Sciatic nerve (tissue), 2 donors: ENCODE measurements around the gene CD58. TPM values are rescaled to one million over a fixed set of nuclear protein-coding genes. Genes with fewer than 3 reads are reported as not detected.
A peak's percentile ranks its signal among the peaks of the same experiment; 100 is the strongest.
"Not testable (repeated sequence)": the region's sequence is repeated elsewhere in the genome, so short reads cannot be mapped to it uniquely, and the experiment has no call there.

Experiments used
- ATAC-seq: fragments of 200-7000 bp; cut with Tn5 transposase; one replicate; pipeline ENCODE4 v1.9.1; 2020; ENCODE audit warnings: mild to moderate bottlenecking, moderate library complexity
- DNase-seq: peaks from one replicate; pipeline ENCODE4 v3.0.0-alpha.2; 2020; ENCODE audit warnings: low spot score
- intact Hi-C: fragments of 100-400 bp; cut with DNase I; formaldehyde crosslinking; loops from one replicate; pipeline ENCODE4 v1.14.2; 2022
- total RNA-seq: library from RNA; stranded (reverse); fragmentation: NEBNext Ultra II Directional; extraction: Animal tissue kit (Norgen Biotek cat#: 25700); gene quantifications from one replicate; pipeline ENCODE4 v1.2.1, GENCODE V29; 2021
- donor health status: DM: no; HTN: no; CAD: no.
- donor health status: DM: no; HTN: no; CAD: no.

The CD58 gene
- total RNA-seq, result 21.3 TPM

- intact Hi-C loops, result no loop called here
- ATAC-seq, result peak; percentile 95
- peak; percentile 94 for DNase-seq
These were observed at the start of gene CD58 for GRCh38 chr1:116570358-116571214. Gene CD58, minus strand, starts transcription at chr1:116571026. Its CDS starts 54 bp downstream, at chr1:116570972.

GRCh38 chr1:116620392-116620791, 49.6 kb upstream of the CD58 start:
- ATAC-seq, DNase-seq, intact Hi-C loops: not testable (repeated sequence)

GRCh38 chr1:116619106-116619505, 48.3 kb upstream of the CD58 start:
- intact Hi-C loops, ATAC-seq, DNase-seq: not testable (repeated sequence)

- ATAC-seq, DNase-seq, intact Hi-C loops: not testable (repeated sequence)
These were observed 47.0 kb upstream of the CD58 start for GRCh38 chr1:116617808-116618207.

GRCh38 chr1:116613825-116614224, 43.0 kb upstream of the CD58 start:
- intact Hi-C loops, ATAC-seq, DNase-seq: not testable (repeated sequence)

GRCh38 chr1:116609801-116610371, 39.1 kb upstream of the CD58 start:
- DNase-seq, intact Hi-C loops, ATAC-seq: not testable (repeated sequence)

GRCh38 chr1:116608841-116609240, 38.0 kb upstream of the CD58 start:
- intact Hi-C loops, ATAC-seq, DNase-seq: not testable (repeated sequence)

- intact Hi-C loops, ATAC-seq, DNase-seq: not testable (repeated sequence)
These were observed 37.3 kb upstream of the CD58 start for GRCh38 chr1:116608151-116608550.

- DNase-seq, intact Hi-C loops, ATAC-seq: not testable (repeated sequence)
These were observed 36.6 kb upstream of the CD58 start for GRCh38 chr1:116607463-116607862.

- intact Hi-C loops, DNase-seq, ATAC-seq: not testable (repeated sequence)
These were observed 35.2 kb upstream of the CD58 start for GRCh38 chr1:116606067-116606466.

GRCh38 chr1:116605315-116605714, 34.5 kb upstream of the CD58 start:
- intact Hi-C loops, result no loop called here
- DNase-seq, result no peak
- ATAC-seq, result no peak

- ATAC-seq, intact Hi-C loops, DNase-seq: not testable (repeated sequence)
These were observed 33.6 kb upstream of the CD58 start for GRCh38 chr1:116604408-116604807.

- ATAC-seq, DNase-seq, intact Hi-C loops: not testable (repeated sequence)
These were observed 32.8 kb upstream of the CD58 start for GRCh38 chr1:116603646-116604045.

- DNase-seq, intact Hi-C loops, ATAC-seq: not testable (repeated sequence)
These were observed 28.5 kb upstream of the CD58 start for GRCh38 chr1:116599369-116599768.

GRCh38 chr1:116598420-116599036, 27.7 kb upstream of the CD58 start:
- ATAC-seq, result not testable (repeated sequence)

GRCh38 chr1:116597388-116597787, 26.6 kb upstream of the CD58 start:
- ATAC-seq, intact Hi-C loops, DNase-seq: not testable (repeated sequence)

More at GRCh38 chr1:116598420-116599036, 27.7 kb upstream of the CD58 start:
- DNase-seq, intact Hi-C loops: not testable (repeated sequence)

- ATAC-seq, DNase-seq, intact Hi-C loops: not testable (repeated sequence)
These were observed 26.0 kb upstream of the CD58 start for GRCh38 chr1:116596742-116597307.

- peak; percentile 78 for ATAC-seq
- intact Hi-C loops, result not testable (repeated sequence)
- peak; percentile 67 for DNase-seq
These were observed 25.3 kb upstream of the CD58 start for GRCh38 chr1:116595946-116596741.
